ENCODE results near the gene GIGYF2.
"Not testable (repeated sequence)": the region's sequence is repeated elsewhere in the genome, so short reads cannot be mapped to it uniquely, and the experiment has no call there.

The GIGYF2 gene

GRCh38 chr2:232689152-232689910 lies 7.8 kb upstream of the GIGYF2 start:
- no peak for DNase-seq (ENCODE audit: low spot score)

GRCh38 chr2:232691117-232691516 lies 6.0 kb upstream of the GIGYF2 start:
- not testable (repeated sequence) for DNase-seq (ENCODE audit: low spot score)

- no peak for DNase-seq (ENCODE audit: low spot score)
Observed at GRCh38 chr2:232693344-232693743, 3.8 kb upstream of the GIGYF2 start.

GRCh38 chr2:232696609-232697058 lies 497 bp upstream of the GIGYF2 start:
- no peak for DNase-seq (ENCODE audit: low spot score)

GRCh38 chr2:232697807-232698110 lies 628 bp downstream of the GIGYF2 start:
- peak; percentile 41 for DNase-seq (ENCODE audit: low spot score)

GRCh38 chr2:232698556-232699091 lies 1.5 kb downstream of the GIGYF2 start:
- DNase-seq (ENCODE audit: low spot score), result no peak

GRCh38 chr2:232699110-232699509 lies 2.0 kb downstream of the GIGYF2 start:
- no peak for DNase-seq (ENCODE audit: low spot score)

- no peak for DNase-seq (ENCODE audit: low spot score)
Observed at GRCh38 chr2:232700154-232700553, 3.0 kb downstream of the GIGYF2 start.

- DNase-seq (ENCODE audit: low spot score), result no peak
Observed at GRCh38 chr2:232707076-232707475, 9.9 kb downstream of the GIGYF2 start.

- no peak for DNase-seq (ENCODE audit: low spot score)
Observed at GRCh38 chr2:232713505-232713904, 16.4 kb downstream of the GIGYF2 start.

GRCh38 chr2:232714969-232715368 lies 17.8 kb downstream of the GIGYF2 start:
- no peak for DNase-seq (ENCODE audit: low spot score)

- DNase-seq (ENCODE audit: low spot score), result not testable (repeated sequence)
Observed at GRCh38 chr2:232720056-232720455, 22.9 kb downstream of the GIGYF2 start.

- DNase-seq (ENCODE audit: low spot score), result no peak
Observed at GRCh38 chr2:232721261-232721660, 24.1 kb downstream of the GIGYF2 start.

GRCh38 chr2:232721882-232722281 lies 24.8 kb downstream of the GIGYF2 start:
- DNase-seq (ENCODE audit: low spot score), result no peak

- no peak for DNase-seq (ENCODE audit: low spot score)
Observed at GRCh38 chr2:232723027-232723426, 25.9 kb downstream of the GIGYF2 start.

- no peak for DNase-seq (ENCODE audit: low spot score)
Observed at GRCh38 chr2:232728785-232729184, 31.7 kb downstream of the GIGYF2 start.

GRCh38 chr2:232731470-232731869 lies 34.3 kb downstream of the GIGYF2 start:
- DNase-seq (ENCODE audit: low spot score), result no peak

- no peak for DNase-seq (ENCODE audit: low spot score)
Observed at GRCh38 chr2:232741294-232741693, 44.2 kb downstream of the GIGYF2 start.

GRCh38 chr2:232741972-232742371 lies 44.8 kb downstream of the GIGYF2 start:
- DNase-seq (ENCODE audit: low spot score), result no peak

GRCh38 chr2:232744963-232745362 lies 47.8 kb downstream of the GIGYF2 start:
- DNase-seq (ENCODE audit: low spot score), result no peak

GRCh38 chr2:232748038-232748437 lies 50.9 kb downstream of the GIGYF2 start:
- no peak for DNase-seq (ENCODE audit: low spot score)

- no peak for DNase-seq (ENCODE audit: low spot score)
Observed at GRCh38 chr2:232749331-232749730, 52.2 kb downstream of the GIGYF2 start.

GRCh38 chr2:232750135-232750671 lies 53.1 kb downstream of the GIGYF2 start:
- no peak for DNase-seq (ENCODE audit: low spot score)

- no peak for DNase-seq (ENCODE audit: low spot score)
Observed at GRCh38 chr2:232757905-232758304, 60.8 kb downstream of the GIGYF2 start.

All from SW480 (cell line).